DND-41 (cell line): ENCODE measurements around the gene PAPPA2.

Source experiments
- ATAC-seq: fragments of 200-7000 bp; cut with Tn5 transposase; 3 replicates; pipeline ENCODE4 v1.9.1; 2021; ENCODE audit warnings: low read depth; ENCODE audit not compliant: insufficient read depth
- DNase-seq: peaks from one replicate; pipeline ENCODE4 v3.0.0-alpha.2; 2020
- H2AFZ ChIP-seq: 2 replicates; pipeline ENCODE4 v1.6.0; 2012; ENCODE audit warnings: low read depth, low read length
- H3K27ac ChIP-seq: 2 replicates; pipeline ENCODE4 v1.5.1; 2012; ENCODE audit warnings: low read length, inconsistent platforms
- H3K27me3 ChIP-seq: fragments of 200-600 bp; sonication (generic); 2 replicates; pipeline ENCODE4 v1.6.0; 2012; ENCODE audit warnings: low read length, mild to moderate bottlenecking, inconsistent platforms; ENCODE audit not compliant: insufficient read depth, poor library complexity
- H3K36me3 ChIP-seq: 2 replicates; pipeline ENCODE4 v1.5.1; 2012; ENCODE audit warnings: low read length, inconsistent platforms; ENCODE audit not compliant: insufficient read depth
- H3K4me1 ChIP-seq: 2 replicates; pipeline ENCODE4 v1.5.1; 2012; ENCODE audit warnings: mild to moderate bottlenecking, low read length; ENCODE audit not compliant: insufficient read depth
- H3K4me2 ChIP-seq: 2 replicates; pipeline ENCODE4 v1.6.0; 2012; ENCODE audit warnings: mild to moderate bottlenecking, moderate library complexity, low read length, inconsistent platforms; ENCODE audit not compliant: insufficient read depth
- H3K4me3 ChIP-seq, 2 experiments: fragments of 200-600 bp in 1 of 2; shearing (Covaris generic) in 1 of 2; 2 replicates each; pipeline ENCODE4 v1.5.1; 2012 to 2016; ENCODE audit warnings: inconsistent platforms in 2 of 2, low read length in 2 of 2, mild to moderate bottlenecking in 2 of 2, low read depth in 1 of 2, moderate library complexity in 1 of 2
- H3K79me2 ChIP-seq: 2 replicates; pipeline ENCODE4 v1.6.0; 2012; ENCODE audit warnings: low read length, inconsistent platforms; ENCODE audit not compliant: insufficient read depth
- H3K9ac ChIP-seq: 2 replicates; pipeline ENCODE4 v1.6.0; 2012; ENCODE audit warnings: low read depth, mild to moderate bottlenecking, inconsistent platforms, low read length, moderate library complexity
- H3K9me3 ChIP-seq: 2 replicates; pipeline ENCODE4 v1.5.1; 2012; ENCODE audit warnings: low read length, moderate library complexity, mild to moderate bottlenecking, inconsistent platforms; ENCODE audit not compliant: insufficient read depth, severe bottlenecking
- H4K20me1 ChIP-seq: 2 replicates; pipeline ENCODE4 v1.6.0; 2012; ENCODE audit warnings: low read length; ENCODE audit not compliant: insufficient read depth
- CTCF ChIP-seq: IDR thresholded peaks from 2 replicates; pipeline ENCODE4 v1.5.1; 2012; ENCODE audit warnings: borderline replicate concordance, low read length, moderate library complexity, mild to moderate bottlenecking; ENCODE audit not compliant: poor library complexity, severe bottlenecking; ENCODE audit errors: extremely low read depth
- EZH2 ChIP-seq: IDR thresholded peaks from 3 replicates; pipeline ENCODE4 v1.6.1; 2012; ENCODE audit warnings: borderline replicate concordance, low read depth, mild to moderate bottlenecking, moderate library complexity, low read length, inconsistent platforms; ENCODE audit not compliant: severe bottlenecking

The PAPPA2 gene

GRCh38 chr1:176515310-176515709, 52.3 kb downstream of the PAPPA2 start:
- no peak overlapping the region for H3K9ac ChIP-seq
- no peak overlapping the region for H2AFZ ChIP-seq
- H4K20me1 ChIP-seq = no peaks in the 10 kb centered on the region
- no peaks in the 10 kb centered on the region for H3K79me2 ChIP-seq
- no peak overlapping the region for H3K27ac ChIP-seq
- H3K4me2 ChIP-seq = no peak overlapping the region
- H3K27me3 ChIP-seq = no peaks in the 10 kb centered on the region
- DNase-seq (no peak), ATAC-seq (no peak)
- TF ChIP-seq EZH2 = no peak
- no peak for TF ChIP-seq CTCF
- no peaks in the 10 kb centered on the region for H3K36me3 ChIP-seq
- no peaks in the 10 kb centered on the region for H3K9me3 ChIP-seq
- H3K4me3 ChIP-seq = no peak overlapping the region
- H3K4me1 ChIP-seq = peaks cover 33% of the 10 kb centered on the region

- no peak overlapping the region for H3K4me3 ChIP-seq
- peak overlapping the region; percentile 54 for H3K27ac ChIP-seq
- ATAC-seq = peak; percentile 74
- H3K9ac ChIP-seq = no peak overlapping the region
- no peaks in the 10 kb centered on the region for H3K27me3 ChIP-seq
- H3K4me1 ChIP-seq = peaks cover 55% of the 10 kb centered on the region
- no peak overlapping the region for H3K4me2 ChIP-seq
- H2AFZ ChIP-seq = no peak overlapping the region
- peak; percentile 65 for DNase-seq
- no peak for TF ChIP-seq EZH2
- no peaks in the 10 kb centered on the region for H3K9me3 ChIP-seq
- no peaks in the 10 kb centered on the region for H4K20me1 ChIP-seq
- no peaks in the 10 kb centered on the region for H3K79me2 ChIP-seq
- H3K36me3 ChIP-seq = no peaks in the 10 kb centered on the region
These were observed 54.5 kb downstream of the PAPPA2 start for GRCh38 chr1:176517484-176517883.

- peak overlapping the region; percentile 31; the same call in 1 of the 2 replicates for H2AFZ ChIP-seq
- no peaks in the 10 kb centered on the region for H3K9me3 ChIP-seq
- no peaks in the 10 kb centered on the region for H4K20me1 ChIP-seq
- peak overlapping the region; percentile 76 for H3K27ac ChIP-seq
- peak; percentile 80 for DNase-seq
- H3K79me2 ChIP-seq = no peaks in the 10 kb centered on the region
- peaks cover 60% of the 10 kb centered on the region for H3K4me1 ChIP-seq
- H3K36me3 ChIP-seq = no peaks in the 10 kb centered on the region
- H3K4me2 ChIP-seq = peak overlapping the region; percentile 42
- H3K4me3 ChIP-seq = no peak overlapping the region
- H3K9ac ChIP-seq = peak overlapping the region; percentile 24
- no peak for TF ChIP-seq CTCF
- TF ChIP-seq EZH2 = no peak
- H3K27me3 ChIP-seq = no peaks in the 10 kb centered on the region
- ATAC-seq = peak; percentile 83
These were observed 58.2 kb downstream of the PAPPA2 start for GRCh38 chr1:176521211-176521610.

- ATAC-seq = no peak
- peak overlapping the region; percentile 76 for H3K27ac ChIP-seq
- H3K27me3 ChIP-seq = no peaks in the 10 kb centered on the region
- H3K79me2 ChIP-seq = no peaks in the 10 kb centered on the region
- TF ChIP-seq CTCF (no peak), EZH2 (no peak)
- H2AFZ ChIP-seq = no peak overlapping the region
- H3K36me3 ChIP-seq = no peaks in the 10 kb centered on the region
- H3K4me3 ChIP-seq = no peak overlapping the region
- no peak for DNase-seq
- no peak overlapping the region for H3K9ac ChIP-seq
- H3K4me2 ChIP-seq = no peak overlapping the region
- H3K4me1 ChIP-seq = peaks cover 50% of the 10 kb centered on the region
- H4K20me1 ChIP-seq = no peaks in the 10 kb centered on the region
- H3K9me3 ChIP-seq = no peaks in the 10 kb centered on the region
These were observed 59.4 kb downstream of the PAPPA2 start for GRCh38 chr1:176522310-176522845.
